SU-DHL-6 (cell line): ENCODE results near the gene PSMC2.

ENCODE experiments used
- H2AFZ ChIP-seq: fragments of 200-600 bp; sonication (generic); 2 replicates; pipeline ENCODE4 v1.6.1; 2014; ENCODE audit warnings: low read depth, mild to moderate bottlenecking, moderate library complexity, mixed read lengths, antibody characterized with exemption, low read length; ENCODE audit not compliant: severe bottlenecking
- H3F3A ChIP-seq: fragments of 200-600 bp; shearing (Covaris generic); 2 replicates; pipeline ENCODE4 v1.6.0; 2016; ENCODE audit warnings: antibody characterized with exemption, mild to moderate bottlenecking; ENCODE audit not compliant: insufficient read depth
- H3K27ac ChIP-seq: fragments of 200-600 bp; sonication (generic); 2 replicates; pipeline ENCODE4 v1.5.1; 2016; ENCODE audit warnings: low read depth, mild to moderate bottlenecking, low read length, moderate library complexity, mixed read lengths
- H3K27me3 ChIP-seq: fragments of 200-600 bp; sonication (generic), shearing (Covaris generic); 2 replicates; pipeline ENCODE4 v1.6.0; 2014; ENCODE audit warnings: mild to moderate bottlenecking, low read length
- H3K36me3 ChIP-seq: fragments of 200-600 bp; sonication (generic); 2 replicates; pipeline ENCODE4 v1.6.1; 2014; ENCODE audit warnings: mild to moderate bottlenecking, low read length, mixed read lengths
- H3K4me2 ChIP-seq: fragments of 300-600, 200-600 bp; shearing (Covaris generic), sonication (generic); 2 replicates; pipeline ENCODE4 v1.6.0; 2014; ENCODE audit warnings: low read length, low read depth, mild to moderate bottlenecking; ENCODE audit not compliant: poor library complexity, severe bottlenecking
- H3K4me3 ChIP-seq: fragments of 200-600 bp; sonication (generic); 2 replicates; pipeline ENCODE4 v1.5.1; 2014; ENCODE audit warnings: antibody characterized with exemption, low read length, mild to moderate bottlenecking, mixed read lengths; ENCODE audit not compliant: insufficient read depth, poor library complexity, severe bottlenecking
- H3K79me2 ChIP-seq: fragments of 200-600 bp; sonication (generic); 2 replicates; pipeline ENCODE4 v1.6.1; 2014; ENCODE audit warnings: mild to moderate bottlenecking, low read length, moderate library complexity; ENCODE audit not compliant: insufficient read depth
- H3K9ac ChIP-seq: fragments of 200-600 bp; sonication (generic); 2 replicates; pipeline ENCODE4 v1.7.0; 2014; ENCODE audit warnings: mild to moderate bottlenecking, low read length
- H3K9me2 ChIP-seq: fragments of 200-600 bp; sonication (generic); replicated peaks from 2 replicates; pipeline ENCODE4 v1.6.1; 2014; ENCODE audit warnings: low read length; ENCODE audit not compliant: insufficient read depth
- H3K9me3 ChIP-seq: fragments of 200-600 bp; sonication (generic); 2 replicates; pipeline ENCODE4 v1.6.1; 2014; ENCODE audit warnings: low read length, mixed read lengths; ENCODE audit not compliant: insufficient read depth
- H4K20me1 ChIP-seq: fragments of 200-600 bp; sonication (generic); 2 replicates; pipeline ENCODE4 v1.6.1; 2014; ENCODE audit warnings: low read depth, mild to moderate bottlenecking, antibody characterized with exemption, low read length, moderate library complexity, mixed read lengths
- CTCF ChIP-seq: fragments of 200-600 bp; sonication (generic); IDR thresholded peaks from one replicate; pipeline ENCODE4 v1.5.1; 2017; ENCODE audit warnings: antibody characterized with exemption, mild to moderate bottlenecking, low read length, moderate library complexity; ENCODE audit not compliant: insufficient read depth, poor library complexity, severe bottlenecking
- EZH2phosphoT487 ChIP-seq: fragments of 200-600 bp; sonication (generic), shearing (Covaris generic); conservative IDR thresholded peaks from 2 replicates; pipeline ENCODE4 v1.6.1; 2018; ENCODE audit warnings: mild to moderate bottlenecking, antibody characterized with exemption, low read length, moderate library complexity, mixed read lengths

The PSMC2 gene

DNA sequence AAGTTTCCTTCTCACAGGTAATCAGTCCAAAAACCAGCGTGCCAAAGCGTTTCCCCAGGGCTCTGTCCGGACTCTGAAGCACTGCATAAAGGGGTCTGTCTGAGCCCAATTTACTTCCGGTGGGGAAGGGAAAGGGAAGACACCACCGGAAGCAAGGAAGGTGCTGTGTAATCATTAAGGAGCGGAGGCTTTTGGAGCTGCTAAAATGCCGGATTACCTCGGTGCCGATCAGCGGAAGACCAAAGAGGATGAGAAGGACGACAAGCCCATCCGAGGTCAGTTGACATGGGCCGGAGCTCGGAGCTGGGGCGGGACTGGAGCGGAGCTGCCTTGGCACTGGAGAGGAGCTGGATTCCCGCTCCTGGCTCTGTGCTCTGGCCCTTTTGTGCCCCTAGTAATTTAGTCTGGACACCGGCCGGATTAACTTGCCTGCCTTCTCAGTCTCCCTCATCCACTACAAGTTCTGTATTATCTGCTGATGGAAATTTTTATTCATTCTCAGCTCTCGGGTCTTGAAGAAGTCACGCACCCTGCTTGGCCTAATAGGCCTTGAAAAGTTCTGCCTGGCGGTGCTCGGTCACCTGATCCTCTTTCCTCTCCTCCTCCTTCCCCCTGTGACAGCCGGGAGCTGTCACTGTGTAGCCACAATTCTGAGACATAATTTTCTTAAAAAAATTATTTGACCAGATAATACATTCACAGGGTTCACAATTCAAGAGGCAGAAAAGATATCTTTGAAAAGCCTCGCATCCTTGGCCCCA, at the start of gene PSMC2:
Gene PSMC2 (plus strand): TSS at position 137 of the 761 bp plus-strand sequence. CDS start 69 bp downstream, at position 206.
- no peaks in the 10 kb centered on the region; the same call in 1 of the 2 replicates for H3K36me3 ChIP-seq
- peak within 1 kb of the TSS; percentile 83 for H3K9ac ChIP-seq
- H3K9me3 ChIP-seq: no peaks in the 10 kb centered on the region
- peak within 1 kb of the TSS; percentile 97 for H3K4me2 ChIP-seq
- H3K27me3 ChIP-seq: no peaks in the 10 kb centered on the region
- peak within 1 kb of the TSS; percentile 61 for H3K27ac ChIP-seq
- H4K20me1 ChIP-seq: 0 out of 2 replicates have a peak, but pooled peaks cover 5% of the 10 kb centered on the region
- peaks cover 10% of the 10 kb centered on the region; the same call in 1 of the 2 replicates for H3F3A ChIP-seq
- H3K4me3 ChIP-seq: peak within 1 kb of the TSS; percentile 92
- peak within 1 kb of the TSS; percentile 84 for H2AFZ ChIP-seq
- H3K79me2 ChIP-seq: peaks cover 85% of the 10 kb centered on the region
- TF ChIP-seq EZH2phosphoT487 (no peak), CTCF (no peak)
- no peaks in the 10 kb centered on the region for H3K9me2 ChIP-seq

DNA sequence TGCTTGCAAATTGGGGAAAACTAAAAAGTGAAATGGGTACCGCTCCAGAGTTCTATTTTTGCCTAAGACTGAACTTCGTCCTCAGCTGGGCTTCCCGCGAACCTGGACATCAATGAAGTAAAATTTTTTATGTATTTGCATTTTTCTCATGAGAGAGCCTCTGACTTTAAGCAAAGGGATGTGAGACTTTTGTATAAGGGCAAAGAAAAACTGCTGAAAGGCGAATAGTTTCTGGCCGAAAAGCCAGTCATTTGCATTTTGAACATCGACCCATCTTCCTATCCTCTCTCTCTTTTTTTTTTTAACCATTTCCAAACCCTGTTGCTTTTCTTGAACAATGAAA, 49.6 kb upstream of the PSMC2 start:
- peak overlapping the region; percentile 78 for H2AFZ ChIP-seq
- H3K9me3 ChIP-seq: no peaks in the 10 kb centered on the region
- H3K9me2 ChIP-seq: no peaks in the 10 kb centered on the region
- H3K9ac ChIP-seq: peak overlapping the region; percentile 79
- H3K4me3 ChIP-seq: peak overlapping the region; percentile 86
- H3K27ac ChIP-seq: peak overlapping the region; percentile 53
- peaks cover 29% of the 10 kb centered on the region for H3K36me3 ChIP-seq
- H3K4me2 ChIP-seq: peak overlapping the region; percentile 98
- H4K20me1 ChIP-seq: peaks cover 3% of the 10 kb centered on the region; the same call in 1 of the 2 replicates
- H3K27me3 ChIP-seq: no peaks in the 10 kb centered on the region
- no peak for TF ChIP-seq EZH2phosphoT487
- no peaks in the 10 kb centered on the region for H3F3A ChIP-seq
- H3K79me2 ChIP-seq: peaks cover 42% of the 10 kb centered on the region

DNA sequence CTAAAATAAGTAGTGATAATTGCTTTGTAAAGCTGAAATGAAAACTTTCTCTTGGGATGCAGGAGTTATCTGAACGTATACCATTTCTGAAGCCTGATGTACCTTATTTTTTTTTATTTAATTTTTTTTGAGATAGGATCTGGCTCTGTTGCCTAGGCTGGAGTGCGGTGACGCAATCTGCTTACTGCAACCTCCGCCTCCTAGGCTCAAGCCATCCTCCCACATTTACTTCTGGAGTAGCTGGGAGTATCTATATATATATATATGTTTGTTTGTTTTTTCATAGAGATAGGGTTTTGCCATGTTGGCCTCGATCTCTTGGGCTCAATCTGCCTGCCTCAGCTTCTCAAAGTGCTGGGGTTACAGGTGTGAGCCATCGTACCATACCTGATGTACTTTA, 47.8 kb upstream of the PSMC2 start:
- Histone ChIP-seq H3K36me3 (peaks cover 43% of the 10 kb centered on the region), H2AFZ (no peak overlapping the region), H4K20me1 (peaks cover 3% of the 10 kb centered on the region; the same call in 1 of the 2 replicates), H3K9me2 (no peaks in the 10 kb centered on the region), H3K4me2 (no peak overlapping the region), H3K27me3 (no peaks in the 10 kb centered on the region), H3K9ac (no peak overlapping the region), H3K9me3 (no peaks in the 10 kb centered on the region), H3K4me3 (no peak overlapping the region), H3K79me2 (peaks cover 42% of the 10 kb centered on the region), H3K27ac (no peak overlapping the region), H3F3A (no peaks in the 10 kb centered on the region)
- TF ChIP-seq CTCF (no peak), EZH2phosphoT487 (no peak)

- TF ChIP-seq EZH2phosphoT487 (no peak), CTCF (no peak)
- Histone ChIP-seq H3K4me3 (no peak overlapping the region), H4K20me1 (peaks cover 3% of the 10 kb centered on the region; the same call in 1 of the 2 replicates), H3K9me3 (no peaks in the 10 kb centered on the region), H3K36me3 (peaks cover 51% of the 10 kb centered on the region), H3F3A (peaks cover 11% of the 10 kb centered on the region; the same call in 1 of the 2 replicates), H3K9me2 (no peaks in the 10 kb centered on the region), H3K79me2 (peaks cover 42% of the 10 kb centered on the region), H3K4me2 (no peak overlapping the region), H2AFZ (no peak overlapping the region), H3K9ac (no peak overlapping the region), H3K27me3 (no peaks in the 10 kb centered on the region), H3K27ac (no peak overlapping the region)
Observed at GRCh38 chr7:103301441-103301840, 46.0 kb upstream of the PSMC2 start.
